Measurements from ENCODE around the gene ZNF511.
"Not testable (repeated sequence)": the region's sequence is repeated elsewhere in the genome, so short reads cannot be mapped to it uniquely, and the experiment has no call there.

ZNF511 gene

GRCh38 chr10:133263674-133264073 lies 45.0 kb upstream of the ZNF511 start:
- no peaks in the 10 kb centered on the region for H3K27me3 ChIP-seq (ENCODE audit: insufficient read depth, low read length, poor library complexity)
- no peaks in the 10 kb centered on the region for H3K4me1 ChIP-seq (ENCODE audit: control insufficient read depth, low read depth, low read length)
- no peak overlapping the region for H3K56ac ChIP-seq (ENCODE audit: low read length)
- DNase-seq: no peak
- H2BK120ac ChIP-seq (ENCODE audit: low read depth, low read length): no peak overlapping the region
- no peak overlapping the region for H3K23ac ChIP-seq (ENCODE audit: low read length)
- no peak overlapping the region for H4K8ac ChIP-seq (ENCODE audit: low read depth, low read length)
- no peak overlapping the region for H4K5ac ChIP-seq (ENCODE audit: low read length)
- WGBS (ENCODE audit: extremely low coverage, insufficient coverage, low lambda C conversion rate): no CpG with 5 or more reads among the region's 10 CpGs
- no peak overlapping the region for H3K9ac ChIP-seq (ENCODE audit: low read length)
- no peaks in the 10 kb centered on the region for H3K79me2 ChIP-seq (ENCODE audit: control insufficient read depth, insufficient read depth, low read length)
- H3K27ac ChIP-seq (ENCODE audit: low read depth, low read length): no peak overlapping the region
- H3K4ac ChIP-seq (ENCODE audit: low read depth, low read length): no peak overlapping the region
- H3K36me3 ChIP-seq (ENCODE audit: control insufficient read depth, insufficient read depth, low read length): no peaks in the 10 kb centered on the region
- no peaks in the 10 kb centered on the region for H3K79me1 ChIP-seq (ENCODE audit: low read length)
- H3K4me2 ChIP-seq (ENCODE audit: low read length): no peak overlapping the region
- H2AK5ac ChIP-seq (ENCODE audit: low read length): no peak overlapping the region
- H2BK5ac ChIP-seq (ENCODE audit: low read length): no peak overlapping the region
- no peak overlapping the region for H2BK15ac ChIP-seq (replicated peaks; ENCODE audit: low read depth)
- H3K4me3 ChIP-seq (ENCODE audit: low read length): no peak overlapping the region
- no peak overlapping the region for H3K18ac ChIP-seq (ENCODE audit: low read length)

GRCh38 chr10:133264461-133264860 lies 44.3 kb upstream of the ZNF511 start:
- H3K4me1 ChIP-seq (ENCODE audit: control insufficient read depth, low read depth, low read length): no peaks in the 10 kb centered on the region
- H2BK120ac ChIP-seq (ENCODE audit: low read depth, low read length): no peak overlapping the region
- no peak overlapping the region for H2BK15ac ChIP-seq (replicated peaks; ENCODE audit: low read depth)
- H3K4me2 ChIP-seq (ENCODE audit: low read length): no peak overlapping the region
- no peak overlapping the region for H3K9ac ChIP-seq (ENCODE audit: low read length)
- no peaks in the 10 kb centered on the region for H3K36me3 ChIP-seq (ENCODE audit: control insufficient read depth, insufficient read depth, low read length)
- no peak overlapping the region for H3K4ac ChIP-seq (ENCODE audit: low read depth, low read length)
- WGBS (ENCODE audit: extremely low coverage, insufficient coverage, low lambda C conversion rate): no CpG with 5 or more reads among the region's 9 CpGs
- H3K27ac ChIP-seq (ENCODE audit: low read depth, low read length): no peak overlapping the region
- H3K4me3 ChIP-seq (ENCODE audit: low read length): no peak overlapping the region
- no peak overlapping the region for H3K23ac ChIP-seq (ENCODE audit: low read length)
- no peaks in the 10 kb centered on the region for H3K27me3 ChIP-seq (ENCODE audit: insufficient read depth, low read length, poor library complexity)
- no peaks in the 10 kb centered on the region for H3K79me2 ChIP-seq (ENCODE audit: control insufficient read depth, insufficient read depth, low read length)
- H4K5ac ChIP-seq (ENCODE audit: low read length): no peak overlapping the region
- H3K79me1 ChIP-seq (ENCODE audit: low read length): no peaks in the 10 kb centered on the region
- no peak for DNase-seq
- H3K56ac ChIP-seq (ENCODE audit: low read length): no peak overlapping the region
- no peak overlapping the region for H2AK5ac ChIP-seq (ENCODE audit: low read length)
- no peak overlapping the region for H4K8ac ChIP-seq (ENCODE audit: low read depth, low read length)
- H3K18ac ChIP-seq (ENCODE audit: low read length): no peak overlapping the region
- no peak overlapping the region for H2BK5ac ChIP-seq (ENCODE audit: low read length)

DNA sequence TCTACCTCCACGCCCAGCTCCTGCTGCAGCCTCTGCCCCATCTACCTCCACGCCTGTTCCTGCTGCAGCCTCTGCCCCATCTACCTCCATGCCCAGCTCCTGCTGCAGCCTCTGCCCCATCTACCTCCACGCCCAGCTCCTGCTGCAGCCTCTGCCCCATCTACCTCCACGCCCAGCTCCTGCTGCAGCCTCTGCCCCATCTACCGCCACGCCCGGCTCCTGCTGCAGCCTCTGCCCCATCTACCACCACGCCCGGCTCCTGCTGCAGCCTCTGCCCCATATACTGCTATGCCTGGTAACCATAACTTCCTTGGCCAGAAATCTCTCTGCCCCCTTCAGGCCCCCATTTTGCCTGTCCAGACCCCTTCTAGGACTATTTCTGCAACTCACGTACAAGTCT lies 43.7 kb upstream of the ZNF511 start:
- H3K23ac ChIP-seq (ENCODE audit: low read length); H2BK15ac ChIP-seq (replicated peaks; ENCODE audit: low read depth); DNase-seq; H3K4me1 ChIP-seq (ENCODE audit: control insufficient read depth, low read depth, low read length); H3K36me3 ChIP-seq (ENCODE audit: control insufficient read depth, insufficient read depth, low read length); H3K56ac ChIP-seq (ENCODE audit: low read length); H3K9ac ChIP-seq (ENCODE audit: low read length); H2AK5ac ChIP-seq (ENCODE audit: low read length); H3K27me3 ChIP-seq (ENCODE audit: insufficient read depth, low read length, poor library complexity); H3K4ac ChIP-seq (ENCODE audit: low read depth, low read length); H3K4me3 ChIP-seq (ENCODE audit: low read length); H3K79me2 ChIP-seq (ENCODE audit: control insufficient read depth, insufficient read depth, low read length); H2BK120ac ChIP-seq (ENCODE audit: low read depth, low read length); H3K79me1 ChIP-seq (ENCODE audit: low read length); H3K27ac ChIP-seq (ENCODE audit: low read depth, low read length); H3K4me2 ChIP-seq (ENCODE audit: low read length); H3K18ac ChIP-seq (ENCODE audit: low read length); H4K5ac ChIP-seq (ENCODE audit: low read length); H4K8ac ChIP-seq (ENCODE audit: low read depth, low read length); H2BK5ac ChIP-seq (ENCODE audit: low read length): not testable (repeated sequence)
- no CpG with 5 or more reads among the region's 10 CpGs for WGBS (ENCODE audit: extremely low coverage, insufficient coverage, low lambda C conversion rate)

DNA sequence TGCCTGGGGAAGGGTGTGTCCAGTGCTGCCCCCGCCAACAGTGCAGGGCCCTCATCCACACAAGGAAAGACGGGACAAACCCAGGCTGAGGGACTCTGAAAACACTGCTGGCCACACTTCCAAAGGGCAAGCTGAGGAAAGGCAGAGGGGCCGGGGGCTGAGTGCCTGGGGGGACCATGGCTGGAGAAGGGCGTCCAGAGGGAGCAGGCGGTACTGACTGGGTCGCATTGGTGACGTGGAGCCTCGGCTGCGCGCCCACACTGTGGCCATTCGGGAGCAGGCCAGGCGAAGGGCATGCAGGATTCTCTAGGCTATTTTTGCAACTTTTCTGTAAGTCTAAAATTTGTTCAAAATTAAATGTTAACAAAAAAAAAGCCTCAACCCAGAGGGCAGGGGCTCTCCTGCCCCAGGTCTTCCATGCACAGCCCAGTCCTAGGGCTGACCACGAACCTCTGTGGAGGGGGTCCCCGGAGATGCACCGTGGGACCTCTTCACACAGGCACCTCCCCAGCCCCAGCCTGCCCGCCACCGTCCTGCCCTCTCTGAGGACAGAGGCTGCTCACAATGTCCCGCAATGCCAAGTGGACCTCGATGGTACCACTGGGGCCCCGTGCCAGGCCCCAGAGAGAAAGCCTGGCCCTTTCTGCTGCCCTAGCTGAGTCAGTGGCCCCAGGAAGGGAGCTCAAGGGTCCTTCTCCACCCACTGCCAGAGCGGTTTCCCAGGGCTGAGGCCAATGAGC lies 42.5 kb upstream of the ZNF511 start:
- no peak overlapping the region for H2BK120ac ChIP-seq (ENCODE audit: low read depth, low read length)
- no peak overlapping the region for H3K27ac ChIP-seq (ENCODE audit: low read depth, low read length)
- H3K79me2 ChIP-seq (ENCODE audit: control insufficient read depth, insufficient read depth, low read length): no peaks in the 10 kb centered on the region
- no peak overlapping the region for H3K4me3 ChIP-seq (ENCODE audit: low read length)
- DNase-seq: no peak
- H2BK5ac ChIP-seq (ENCODE audit: low read length): no peak overlapping the region
- no peak overlapping the region for H3K4ac ChIP-seq (ENCODE audit: low read depth, low read length)
- no peak overlapping the region for H3K18ac ChIP-seq (ENCODE audit: low read length)
- WGBS (ENCODE audit: extremely low coverage, insufficient coverage, low lambda C conversion rate): no CpG with 5 or more reads among the region's 21 CpGs
- no peak overlapping the region for H4K5ac ChIP-seq (ENCODE audit: low read length)
- no peak overlapping the region for H3K23ac ChIP-seq (ENCODE audit: low read length)
- no peaks in the 10 kb centered on the region for H3K36me3 ChIP-seq (ENCODE audit: control insufficient read depth, insufficient read depth, low read length)
- H2AK5ac ChIP-seq (ENCODE audit: low read length): no peak overlapping the region
- H3K4me2 ChIP-seq (ENCODE audit: low read length): no peak overlapping the region
- H2BK15ac ChIP-seq (replicated peaks; ENCODE audit: low read depth): no peak overlapping the region
- H3K56ac ChIP-seq (ENCODE audit: low read length): no peak overlapping the region
- H3K9ac ChIP-seq (ENCODE audit: low read length): no peak overlapping the region
- no peaks in the 10 kb centered on the region for H3K4me1 ChIP-seq (ENCODE audit: control insufficient read depth, low read depth, low read length)
- no peaks in the 10 kb centered on the region for H3K79me1 ChIP-seq (ENCODE audit: low read length)
- no peaks in the 10 kb centered on the region for H3K27me3 ChIP-seq (ENCODE audit: insufficient read depth, low read length, poor library complexity)
- H4K8ac ChIP-seq (ENCODE audit: low read depth, low read length): no peak overlapping the region

DNA sequence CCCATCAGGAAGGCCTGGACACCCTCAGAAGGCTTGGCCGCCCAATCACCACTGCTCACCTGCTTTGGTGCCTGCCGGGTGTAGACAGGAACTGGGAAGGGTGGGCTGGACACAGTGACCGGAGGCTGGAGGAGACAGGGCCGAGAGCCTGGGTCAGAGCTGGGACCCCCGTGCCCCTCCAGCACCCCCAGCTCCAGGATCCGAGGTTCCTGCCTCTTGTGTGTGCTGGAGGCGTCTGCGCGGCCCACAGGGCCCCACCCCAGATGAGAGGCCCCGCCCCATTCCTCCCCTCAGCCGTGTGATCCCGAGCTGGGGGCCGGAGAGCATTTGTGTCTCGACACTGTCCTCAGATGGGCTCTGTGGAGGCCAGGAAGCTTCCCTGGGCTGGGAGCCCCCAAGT lies 41.4 kb upstream of the ZNF511 start:
- no peak overlapping the region for H2BK15ac ChIP-seq (replicated peaks; ENCODE audit: low read depth)
- H3K79me2 ChIP-seq (ENCODE audit: control insufficient read depth, insufficient read depth, low read length): no peaks in the 10 kb centered on the region
- H2BK5ac ChIP-seq (ENCODE audit: low read length): no peak overlapping the region
- H4K8ac ChIP-seq (ENCODE audit: low read depth, low read length): no peak overlapping the region
- no peak overlapping the region for H3K23ac ChIP-seq (ENCODE audit: low read length)
- no peak overlapping the region for H3K4ac ChIP-seq (ENCODE audit: low read depth, low read length)
- H3K4me3 ChIP-seq (ENCODE audit: low read length): no peak overlapping the region
- H3K4me2 ChIP-seq (ENCODE audit: low read length): no peak overlapping the region
- H3K36me3 ChIP-seq (ENCODE audit: control insufficient read depth, insufficient read depth, low read length): no peaks in the 10 kb centered on the region
- H3K27me3 ChIP-seq (ENCODE audit: insufficient read depth, low read length, poor library complexity): no peaks in the 10 kb centered on the region
- DNase-seq: no peak
- H2BK120ac ChIP-seq (ENCODE audit: low read depth, low read length): no peak overlapping the region
- H3K9ac ChIP-seq (ENCODE audit: low read length): no peak overlapping the region
- H4K5ac ChIP-seq (ENCODE audit: low read length): no peak overlapping the region
- H3K27ac ChIP-seq (ENCODE audit: low read depth, low read length): no peak overlapping the region
- H3K18ac ChIP-seq (ENCODE audit: low read length): no peak overlapping the region
- no peaks in the 10 kb centered on the region for H3K4me1 ChIP-seq (ENCODE audit: control insufficient read depth, low read depth, low read length)
- no peak overlapping the region for H2AK5ac ChIP-seq (ENCODE audit: low read length)
- no CpG with 5 or more reads among the region's 14 CpGs for WGBS (ENCODE audit: extremely low coverage, insufficient coverage, low lambda C conversion rate)
- no peaks in the 10 kb centered on the region for H3K79me1 ChIP-seq (ENCODE audit: low read length)
- no peak overlapping the region for H3K56ac ChIP-seq (ENCODE audit: low read length)

- Histone ChIP-seq H3K18ac (ENCODE audit: low read length) (no peak overlapping the region), H3K4ac (ENCODE audit: low read depth, low read length) (no peak overlapping the region), H3K79me1 (ENCODE audit: low read length) (no peaks in the 10 kb centered on the region), H3K23ac (ENCODE audit: low read length) (no peak overlapping the region), H3K79me2 (ENCODE audit: control insufficient read depth, insufficient read depth, low read length) (no peaks in the 10 kb centered on the region), H3K4me1 (ENCODE audit: control insufficient read depth, low read depth, low read length) (no peaks in the 10 kb centered on the region), H3K27me3 (ENCODE audit: insufficient read depth, low read length, poor library complexity) (no peaks in the 10 kb centered on the region), H2BK120ac (ENCODE audit: low read depth, low read length) (no peak overlapping the region), H3K9ac (ENCODE audit: low read length) (no peak overlapping the region), H2BK5ac (ENCODE audit: low read length) (no peak overlapping the region), H4K5ac (ENCODE audit: low read length) (no peak overlapping the region), H3K4me3 (ENCODE audit: low read length) (no peak overlapping the region), H4K8ac (ENCODE audit: low read depth, low read length) (no peak overlapping the region), H2AK5ac (ENCODE audit: low read length) (no peak overlapping the region), H3K56ac (ENCODE audit: low read length) (no peak overlapping the region), H3K27ac (ENCODE audit: low read depth, low read length) (no peak overlapping the region), H3K36me3 (ENCODE audit: control insufficient read depth, insufficient read depth, low read length) (no peaks in the 10 kb centered on the region), H3K4me2 (ENCODE audit: low read length) (no peak overlapping the region), H2BK15ac (replicated peaks; ENCODE audit: low read depth) (no peak overlapping the region)
- no peak for DNase-seq
- no CpG with 5 or more reads among the region's 22 CpGs for WGBS (ENCODE audit: extremely low coverage, insufficient coverage, low lambda C conversion rate)
These were observed 40.9 kb upstream of the ZNF511 start for GRCh38 chr10:133267829-133268228.
